ENCODE results near the gene MYO5C. TPM values are rescaled to one million over a fixed set of nuclear protein-coding genes. Genes with fewer than 3 reads are reported as not detected.

Gene MYO5C
- total and polyA plus RNA-seq, 2 donors, result 4.0 to 11.6 TPM

DNA sequence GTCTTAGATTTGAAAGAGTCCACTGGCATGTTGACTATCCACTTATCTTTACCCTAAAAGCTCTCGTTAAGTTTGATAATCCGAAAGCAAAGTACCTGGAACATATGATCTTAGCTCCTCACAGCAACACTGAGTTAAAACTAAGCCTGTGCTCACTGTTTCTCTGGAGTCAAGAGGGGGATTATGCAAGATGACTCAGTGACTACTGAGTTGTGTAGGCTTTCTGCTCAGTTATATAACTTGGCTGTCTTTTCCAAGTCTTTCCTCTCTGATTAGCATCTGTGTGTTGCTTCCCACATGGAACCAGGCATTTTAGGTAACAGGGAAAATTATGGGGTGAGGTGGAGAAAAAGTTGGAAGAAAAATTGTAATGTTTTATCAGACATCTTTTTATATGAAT lies 31.2 kb upstream of the MYO5C start:
- DNase-seq (ENCODE audit: extremely low spot score), result no peak
- no peaks in the 10 kb centered on the region for H3K36me3 ChIP-seq (ENCODE audit: insufficient read depth)
- H3K4me3 ChIP-seq (ENCODE audit: low read depth, low read length), result no peak overlapping the region
- H3K27ac ChIP-seq (ENCODE audit: low read depth), result no peak overlapping the region
- H3K4me1 ChIP-seq (ENCODE audit: insufficient read depth), result no peaks in the 10 kb centered on the region
- 63% methylated on average over 2 of the region's 2 CpGs for WGBS

DNA sequence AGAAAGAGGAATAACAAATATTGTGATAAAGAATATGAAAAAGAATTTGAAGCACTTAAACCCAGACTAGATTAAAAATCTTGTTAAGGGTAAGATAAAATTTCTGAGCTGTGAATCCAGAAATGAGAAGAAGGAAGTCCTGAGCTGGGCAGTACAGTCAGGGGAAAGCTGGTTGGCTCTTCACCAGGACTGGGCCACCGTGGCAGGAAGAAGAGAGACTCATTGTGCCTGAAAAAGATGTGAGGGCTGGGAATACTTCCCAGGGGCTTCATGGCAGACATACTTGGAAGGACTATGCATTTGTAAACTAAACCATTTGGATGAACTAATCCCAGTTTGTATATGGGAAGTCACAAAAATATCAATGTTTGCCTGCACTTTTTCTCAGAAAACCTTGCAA lies 28.5 kb upstream of the MYO5C start:
- Histone ChIP-seq H3K27ac (ENCODE audit: low read depth) (no peak overlapping the region), H3K4me1 (ENCODE audit: insufficient read depth) (no peaks in the 10 kb centered on the region), H3K36me3 (ENCODE audit: insufficient read depth) (no peaks in the 10 kb centered on the region), H3K4me3 (ENCODE audit: low read depth, low read length) (no peak overlapping the region)
- DNase-seq (ENCODE audit: extremely low spot score), result no peak
- 32% methylated on average over 1 of the region's 1 CpG for WGBS

GRCh38 chr15:52318729-52319500 lies 23.3 kb upstream of the MYO5C start:
- WGBS, result 94% methylated on average over 13 of the region's 13 CpGs
- no peak overlapping the region for H3K27ac ChIP-seq (ENCODE audit: low read depth)
- H3K4me3 ChIP-seq (ENCODE audit: low read depth, low read length), result no peak overlapping the region
- no peak for DNase-seq (ENCODE audit: extremely low spot score)
- H3K4me1 ChIP-seq (ENCODE audit: insufficient read depth), result no peaks in the 10 kb centered on the region
- H3K36me3 ChIP-seq (ENCODE audit: insufficient read depth), result no peaks in the 10 kb centered on the region

DNA sequence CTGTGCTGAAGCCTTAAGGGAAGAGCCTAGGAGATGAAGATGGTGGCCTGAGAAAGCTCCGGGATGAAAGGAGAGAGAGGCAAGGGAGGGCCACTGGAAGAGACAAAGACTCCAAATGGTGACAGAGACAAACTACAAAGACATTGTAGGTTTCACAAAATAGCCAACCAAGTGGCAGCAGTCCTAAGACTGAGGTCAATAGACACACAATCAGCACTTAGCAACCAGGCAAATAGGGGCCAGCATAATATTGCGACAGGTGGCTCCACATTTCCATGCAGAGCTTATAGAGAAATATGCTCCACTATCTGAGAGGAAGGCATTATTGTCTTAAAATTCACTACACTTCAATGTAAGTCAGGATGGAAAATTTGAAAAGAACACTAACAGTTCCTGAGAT lies 22.1 kb upstream of the MYO5C start:
- no peak overlapping the region for H3K27ac ChIP-seq (ENCODE audit: low read depth)
- 98% methylated on average over 2 of the region's 2 CpGs for WGBS
- H3K4me1 ChIP-seq (ENCODE audit: insufficient read depth), result no peaks in the 10 kb centered on the region
- H3K4me3 ChIP-seq (ENCODE audit: low read depth, low read length), result no peak overlapping the region
- no peaks in the 10 kb centered on the region for H3K36me3 ChIP-seq (ENCODE audit: insufficient read depth)
- no peak for DNase-seq (ENCODE audit: extremely low spot score)

- H3K36me3 ChIP-seq (ENCODE audit: insufficient read depth), result no peaks in the 10 kb centered on the region
- H3K4me3 ChIP-seq (ENCODE audit: low read depth, low read length), result no peak overlapping the region
- 96% methylated on average over 2 of the region's 2 CpGs for WGBS
- no peaks in the 10 kb centered on the region for H3K4me1 ChIP-seq (ENCODE audit: insufficient read depth)
- no peak for DNase-seq (ENCODE audit: extremely low spot score)
- H3K27ac ChIP-seq (ENCODE audit: low read depth), result no peak overlapping the region
These were observed 21.4 kb upstream of the MYO5C start for GRCh38 chr15:52317022-52317421.

GRCh38 chr15:52309154-52309548 lies 13.5 kb upstream of the MYO5C start:
- Histone ChIP-seq H3K4me3 (ENCODE audit: low read depth, low read length) (no peak overlapping the region), H3K27ac (ENCODE audit: low read depth) (no peak overlapping the region), H3K4me1 (ENCODE audit: insufficient read depth) (no peaks in the 10 kb centered on the region), H3K36me3 (ENCODE audit: insufficient read depth) (no peaks in the 10 kb centered on the region)
- no peak for DNase-seq (ENCODE audit: extremely low spot score)
- 80% methylated on average over 6 of the region's 6 CpGs for WGBS

- WGBS, result 88% methylated on average over 8 of the region's 8 CpGs
- Histone ChIP-seq H3K27ac (ENCODE audit: low read depth) (no peak overlapping the region), H3K4me3 (ENCODE audit: low read depth, low read length) (no peak overlapping the region), H3K36me3 (ENCODE audit: insufficient read depth) (no peaks in the 10 kb centered on the region), H3K4me1 (ENCODE audit: insufficient read depth) (no peaks in the 10 kb centered on the region)
- DNase-seq (ENCODE audit: extremely low spot score), result no peak
These were observed 13.0 kb upstream of the MYO5C start for GRCh38 chr15:52308446-52309153.

DNA sequence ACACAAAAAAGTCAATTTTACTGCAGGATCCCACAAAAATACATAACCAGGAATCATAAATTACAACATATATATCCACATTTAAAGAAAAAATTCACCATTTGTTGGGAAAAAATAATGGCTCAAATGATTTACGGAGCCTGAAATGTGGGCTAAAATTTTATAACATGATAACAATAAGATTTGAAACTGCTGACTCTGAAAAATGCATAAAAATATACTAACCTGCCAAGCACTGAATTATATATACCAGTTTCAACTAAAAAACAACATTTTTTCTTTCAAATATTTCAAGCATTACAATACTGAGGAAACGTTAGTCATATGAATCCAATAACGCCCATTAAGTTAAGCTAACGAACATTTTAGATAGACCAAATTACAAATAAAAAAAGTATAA lies 12.2 kb upstream of the MYO5C start:
- no peaks in the 10 kb centered on the region for H3K4me1 ChIP-seq (ENCODE audit: insufficient read depth)
- no peak overlapping the region for H3K4me3 ChIP-seq (ENCODE audit: low read depth, low read length)
- H3K27ac ChIP-seq (ENCODE audit: low read depth), result no peak overlapping the region
- H3K36me3 ChIP-seq (ENCODE audit: insufficient read depth), result no peaks in the 10 kb centered on the region
- no peak for DNase-seq (ENCODE audit: extremely low spot score)
- 97% methylated on average over 4 of the region's 4 CpGs for WGBS

- DNase-seq (ENCODE audit: extremely low spot score), result no peak
- H3K36me3 ChIP-seq (ENCODE audit: insufficient read depth), result no peaks in the 10 kb centered on the region
- H3K27ac ChIP-seq (ENCODE audit: low read depth), result no peak overlapping the region
- no peak overlapping the region for H3K4me3 ChIP-seq (ENCODE audit: low read depth, low read length)
- 50% methylated on average over 1 of the region's 1 CpG for WGBS
- H3K4me1 ChIP-seq (ENCODE audit: insufficient read depth), result no peaks in the 10 kb centered on the region
These were observed 10.7 kb upstream of the MYO5C start for GRCh38 chr15:52306270-52306669.

- DNase-seq (ENCODE audit: extremely low spot score), result no peak
- WGBS, result 55% methylated on average over 3 of the region's 3 CpGs
- Histone ChIP-seq H3K4me3 (ENCODE audit: low read depth, low read length) (no peak overlapping the region), H3K36me3 (ENCODE audit: insufficient read depth) (no peaks in the 10 kb centered on the region), H3K4me1 (ENCODE audit: insufficient read depth) (no peaks in the 10 kb centered on the region), H3K27ac (ENCODE audit: low read depth) (no peak overlapping the region)
These were observed 7.6 kb upstream of the MYO5C start for GRCh38 chr15:52303093-52303772.

DNA sequence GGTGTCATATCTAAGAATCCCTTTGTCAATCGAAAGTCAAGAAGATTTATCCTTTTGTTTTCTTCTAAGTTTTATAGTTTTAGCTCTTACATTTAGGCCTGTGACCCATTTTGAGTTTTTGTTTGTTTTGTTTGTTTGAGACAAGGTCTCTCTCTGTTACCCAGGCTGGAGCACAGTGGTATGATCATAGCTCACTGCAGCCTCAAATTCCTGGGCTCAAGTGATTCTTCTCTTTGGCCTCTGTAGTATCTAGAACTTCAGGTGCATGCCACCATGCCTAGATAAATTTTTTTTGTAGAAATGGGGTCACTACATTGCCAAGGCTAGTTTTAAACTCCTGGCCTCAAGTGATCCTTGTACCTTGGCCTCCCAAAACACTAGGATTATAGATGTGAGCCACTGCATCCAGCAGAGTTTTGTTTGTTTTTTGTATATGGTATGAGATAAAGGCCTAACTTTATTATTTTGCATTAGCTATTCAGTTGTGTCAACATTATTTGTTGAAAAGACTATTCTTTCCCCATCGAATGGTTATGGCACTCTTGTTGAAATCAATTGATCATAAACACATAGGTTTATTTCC lies 5.8 kb upstream of the MYO5C start:
- 96% methylated on average over 2 of the region's 2 CpGs for WGBS
- DNase-seq (ENCODE audit: extremely low spot score), result no peak
- Histone ChIP-seq H3K4me3 (ENCODE audit: low read depth, low read length) (no peak overlapping the region), H3K4me1 (ENCODE audit: insufficient read depth) (no peaks in the 10 kb centered on the region), H3K27ac (ENCODE audit: low read depth) (no peak overlapping the region), H3K36me3 (ENCODE audit: insufficient read depth) (no peaks in the 10 kb centered on the region)

DNA sequence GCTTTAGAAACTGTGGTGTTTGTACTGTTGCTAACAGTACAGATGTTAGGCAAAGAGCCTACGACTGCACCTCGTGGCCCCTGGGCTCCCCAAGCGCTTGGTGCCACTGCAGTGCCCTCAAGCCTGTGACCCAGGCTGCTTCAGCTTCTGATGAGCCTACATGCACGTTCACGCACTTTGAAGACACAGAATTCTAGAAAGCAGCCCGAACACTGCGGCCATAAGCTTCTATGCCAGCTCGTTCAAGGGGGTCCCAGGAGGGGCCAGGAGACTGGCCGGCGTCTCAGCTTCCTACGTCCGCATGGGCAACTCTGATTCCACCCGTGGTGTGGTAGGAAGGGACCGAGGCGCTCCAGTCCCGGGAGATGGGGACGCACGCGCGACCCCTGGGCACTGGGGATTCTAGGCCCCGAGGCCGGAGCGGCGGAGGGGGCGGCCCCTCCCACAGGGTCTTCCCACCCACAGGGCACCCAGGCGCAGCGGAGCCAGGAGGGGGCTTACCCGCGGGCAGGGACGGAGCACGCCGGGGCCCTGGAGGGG lies 653 bp downstream of the MYO5C start:
- DNase-seq (ENCODE audit: extremely low spot score), result no peak
- peak overlapping the region; percentile 50 for H3K4me3 ChIP-seq (ENCODE audit: low read depth, low read length)
- peaks cover 2% of the 10 kb centered on the region for H3K4me1 ChIP-seq (ENCODE audit: insufficient read depth)
- H3K36me3 ChIP-seq (ENCODE audit: insufficient read depth), result no peaks in the 10 kb centered on the region
- H3K27ac ChIP-seq (ENCODE audit: low read depth), result no peak overlapping the region
- WGBS, result 8% methylated on average over 32 of the region's 32 CpGs

DNA sequence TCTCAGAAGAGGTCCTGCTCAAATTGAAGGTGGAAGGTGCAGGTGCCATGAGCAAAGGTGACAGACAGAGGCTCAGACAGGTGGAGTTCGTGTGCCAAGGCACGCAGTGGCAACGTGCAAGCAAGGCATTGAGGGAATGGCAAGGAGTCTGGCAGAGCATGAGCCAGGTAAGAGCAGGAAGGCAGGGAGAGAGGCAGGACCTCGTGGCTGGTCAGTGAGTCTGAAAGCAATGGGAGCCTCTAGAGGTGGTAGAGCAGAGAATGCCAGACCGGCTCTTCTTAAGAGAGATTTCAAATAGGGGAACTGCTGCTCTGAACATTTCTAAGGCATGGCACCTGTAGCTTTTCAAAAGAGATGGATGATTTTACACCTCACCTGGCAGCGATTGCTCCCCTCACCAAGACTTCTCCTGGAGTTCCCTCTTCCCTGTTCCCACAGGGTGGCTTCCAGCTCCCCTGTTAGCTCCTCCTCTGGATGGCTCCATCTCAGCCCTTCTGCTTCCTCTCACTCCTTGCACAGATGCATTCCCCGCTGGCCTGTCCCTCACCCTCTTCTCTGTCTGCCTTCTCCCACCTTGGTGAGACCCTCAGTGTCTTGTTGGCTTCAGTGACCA lies 2.7 kb downstream of the MYO5C start:
- Histone ChIP-seq H3K36me3 (ENCODE audit: insufficient read depth) (no peaks in the 10 kb centered on the region), H3K27ac (ENCODE audit: low read depth) (no peak overlapping the region), H3K4me1 (ENCODE audit: insufficient read depth) (peaks cover 2% of the 10 kb centered on the region), H3K4me3 (ENCODE audit: low read depth, low read length) (no peak overlapping the region)
- no peak for DNase-seq (ENCODE audit: extremely low spot score)
- WGBS, result 83% methylated on average over 7 of the region's 7 CpGs
